SK-N-SH (cell line): ENCODE data around the gene SH2D4B. TPM values are rescaled to one million over a fixed set of nuclear protein-coding genes. Genes with fewer than 3 reads are reported as not detected.

Experiments
- CTCF ChIA-PET: fragments of 300-600, 350-600 bp; formaldehyde crosslinking; extraction: SDS; loops from one replicate; lab custom pipeline; 2021; lab: Yijun Ruan, JAX
- POLR2A ChIA-PET: fragments of 350-600 bp; sonication (Branson Sonifier 250); formaldehyde crosslinking; extraction: SDS; loops from one replicate; lab custom pipeline; 2020; ENCODE audit warnings: antibody characterized with exemption, inconsistent platforms; lab: Yijun Ruan, JAX
- DNase-seq: peaks from one replicate; pipeline ENCODE4 v3.0.0; 2012
- H2AFZ ChIP-seq: fragments of 200-600 bp; sonication (generic); 2 replicates; pipeline ENCODE4 v1.8.1; 2016; ENCODE audit warnings: antibody characterized with exemption, mild to moderate bottlenecking, low read depth
- H3F3A ChIP-seq: fragments of 200-600 bp; sonication (generic); replicated peaks from 2 replicates; pipeline ENCODE3; 2016; ENCODE audit warnings: antibody characterized with exemption, mild to moderate bottlenecking; ENCODE audit not compliant: insufficient read depth
- H3K27ac ChIP-seq, 2 experiments: fragments of 200-500 bp in 1 of 2; fragments of 200-600 bp in 1 of 2; sonication (Bioruptor generic) in 1 of 2; sonication (generic), shearing (Covaris generic) in 1 of 2; 2 replicates each; pipeline versions ENCODE4 v1.5.1 to v1.6.1; 2014 to 2016; ENCODE audit warnings: low read depth in 2 of 2, inconsistent platforms in 1 of 2, low read length in 1 of 2, mild to moderate bottlenecking in 1 of 2, mixed read lengths in 1 of 2
- H3K27me3 ChIP-seq: fragments of 200-600 bp; sonication (generic), shearing (Covaris generic); 2 replicates; pipeline ENCODE4 v1.6.1; 2016; ENCODE audit warnings: mixed run types; ENCODE audit not compliant: insufficient read depth
- H3K36me3 ChIP-seq, 2 experiments: fragments of 200-500 bp in 1 of 2; fragments of 200-600 bp in 1 of 2; sonication (Bioruptor generic) in 1 of 2; sonication (generic) in 1 of 2; replicated peaks in 1 of 2; 2 replicates each; pipeline versions ENCODE3 to v1.5.1; 2014 to 2016; ENCODE audit warnings: low read length in 1 of 2, mild to moderate bottlenecking in 1 of 2; ENCODE audit not compliant: insufficient read depth in 2 of 2, control insufficient read depth in 1 of 2
- H3K4me1 ChIP-seq, 2 experiments: fragments of 200-500 bp in 1 of 2; fragments of 200-600 bp in 1 of 2; sonication (Bioruptor generic) in 1 of 2; sonication (generic), shearing (Covaris generic) in 1 of 2; 2 replicates each; pipeline versions ENCODE4 v1.5.1 to v1.6.1; 2014 to 2016; ENCODE audit warnings: low read depth in 1 of 2, low read length in 1 of 2, mixed run types in 1 of 2; ENCODE audit not compliant: insufficient read depth in 2 of 2, control insufficient read depth in 1 of 2
- H3K4me2 ChIP-seq: fragments of 200-600 bp; sonication (generic), shearing (Covaris generic); 2 replicates; pipeline ENCODE4 v1.6.1; 2017; ENCODE audit warnings: mixed run types
- H3K4me3 ChIP-seq, 2 experiments: fragments of 200-500 bp in 1 of 2; fragments of 200-600 bp in 1 of 2; sonication (Bioruptor generic) in 1 of 2; sonication (generic), shearing (Covaris generic) in 1 of 2; 2 replicates each; pipeline versions ENCODE4 v1.5.1 to v1.8.1; 2014 to 2016; ENCODE audit warnings: low read depth in 2 of 2, inconsistent platforms in 1 of 2, low read length in 1 of 2, mild to moderate bottlenecking in 1 of 2, mixed read lengths in 1 of 2, moderate library complexity in 1 of 2
- H3K79me2 ChIP-seq: fragments of 200-600 bp; sonication (generic); 2 replicates; pipeline ENCODE4 v1.8.1; 2017; ENCODE audit warnings: mild to moderate bottlenecking; ENCODE audit not compliant: insufficient read depth
- H3K9ac ChIP-seq: fragments of 200-600 bp; sonication (generic); 2 replicates; pipeline ENCODE4 v1.6.1; 2017; ENCODE audit warnings: mixed run types
- H3K9me2 ChIP-seq: fragments of 200-600 bp; sonication (generic); 2 replicates; pipeline ENCODE4 v1.6.1; 2017; ENCODE audit warnings: mixed run types
- H3K9me3 ChIP-seq: fragments of 200-600 bp; sonication (generic); 2 replicates; pipeline ENCODE4 v1.6.1; 2017; ENCODE audit warnings: mixed run types, mild to moderate bottlenecking, moderate library complexity
- H4K20me1 ChIP-seq: fragments of 200-600 bp; sonication (generic); 2 replicates; pipeline ENCODE4 v1.6.1; 2017; ENCODE audit warnings: mild to moderate bottlenecking, mixed run types; ENCODE audit not compliant: insufficient read depth
- ELF1 ChIP-seq: IDR thresholded peaks from 2 replicates; pipeline ENCODE4 v1.4.0; 2012
- EP300 ChIP-seq, 2 experiments: IDR thresholded peaks; 2 replicates each; pipeline versions ENCODE4 v1.4.0 to v1.6.1; 2012; ENCODE audit warnings: borderline replicate concordance in 1 of 2, low read depth in 1 of 2, low read length in 1 of 2
- FOSL2 ChIP-seq: IDR thresholded peaks from 2 replicates; pipeline ENCODE4 v1.4.0; 2012; ENCODE audit warnings: low read depth, mild to moderate bottlenecking, moderate library complexity, borderline replicate concordance
- FOXJ3 ChIP-seq: sonication (generic); formaldehyde crosslinking; IDR thresholded peaks from 2 replicates; pipeline ENCODE4 v1.5.1; 2020; ENCODE audit warnings: mild to moderate bottlenecking, missing genetic modification reagents
- FOXM1 ChIP-seq: IDR thresholded peaks from 2 replicates; pipeline ENCODE4 v1.4.0; 2012; ENCODE audit warnings: low read depth, mild to moderate bottlenecking
- GABPA ChIP-seq: IDR thresholded peaks from 2 replicates; pipeline ENCODE4 v1.4.0; 2012; ENCODE audit warnings: low read depth, mild to moderate bottlenecking
- GATA2 ChIP-seq: sonication (generic); formaldehyde crosslinking; IDR thresholded peaks from 2 replicates; pipeline ENCODE4 v1.5.0; 2020; ENCODE audit warnings: mild to moderate bottlenecking, missing genetic modification reagents
- JUND ChIP-seq: IDR thresholded peaks from 2 replicates; pipeline ENCODE4 v1.4.0; 2012
- MAX ChIP-seq: IDR thresholded peaks from 2 replicates; pipeline ENCODE4 v1.4.0; 2012; ENCODE audit warnings: low read depth
- MXI1 ChIP-seq: IDR thresholded peaks from 2 replicates; pipeline ENCODE4 v1.6.1; 2012; ENCODE audit warnings: mild to moderate bottlenecking, low read depth, low read length, improper control_type of control experiment
- NFIC ChIP-seq: IDR thresholded peaks from 2 replicates; pipeline ENCODE4 v1.4.0; 2012; ENCODE audit warnings: borderline replicate concordance
- NRF1 ChIP-seq: IDR thresholded peaks from 2 replicates; pipeline ENCODE4 v1.6.1; 2012; ENCODE audit warnings: low read depth, mild to moderate bottlenecking, low read length
- POLR2AphosphoS5 ChIP-seq: IDR thresholded peaks from 2 replicates; pipeline ENCODE4 v1.6.1; 2012; ENCODE audit warnings: low read depth, low read length
- RAD21 ChIP-seq: IDR thresholded peaks from 2 replicates; pipeline ENCODE4 v1.6.1; 2012; ENCODE audit warnings: mild to moderate bottlenecking, low read length
- RCOR1 ChIP-seq: fragments of 150-350 bp; IDR thresholded peaks from 2 replicates; pipeline ENCODE4 v1.6.1; 2017; ENCODE audit warnings: antibody characterized with exemption, low read length
- RFX5 ChIP-seq: IDR thresholded peaks from 2 replicates; pipeline ENCODE4 v1.6.1; 2012; ENCODE audit warnings: mild to moderate bottlenecking, improper control_type of control experiment, low read length
- RXRA ChIP-seq: IDR thresholded peaks from 2 replicates; pipeline ENCODE4 v1.4.0; 2012; ENCODE audit warnings: low read depth, mild to moderate bottlenecking, borderline replicate concordance
- SIN3A ChIP-seq: IDR thresholded peaks from 2 replicates; pipeline ENCODE4 v1.6.1; 2012; ENCODE audit warnings: low read depth, mild to moderate bottlenecking, low read length, moderate library complexity, borderline replicate concordance
- TAF1 ChIP-seq: IDR thresholded peaks from 2 replicates; pipeline ENCODE4 v1.6.1; 2012; ENCODE audit warnings: low read depth, mild to moderate bottlenecking, low read length, moderate library complexity, borderline replicate concordance
- TCF12 ChIP-seq: IDR thresholded peaks from 2 replicates; pipeline ENCODE4 v1.4.0; 2012
- USF2 ChIP-seq: fragments of 150-350 bp; IDR thresholded peaks from 2 replicates; pipeline ENCODE4 v1.6.1; 2017; ENCODE audit warnings: antibody characterized with exemption, low read length, low read depth, borderline replicate concordance
- YY1 ChIP-seq: IDR thresholded peaks from 2 replicates; pipeline ENCODE4 v1.4.0; 2012; ENCODE audit warnings: low read depth, mild to moderate bottlenecking
- WGBS: methylation state at CpG from one replicate; pipeline ENCODE4 v1.1.6; 2017; ENCODE audit warnings: low lambda C conversion rate; 5-methylcytosine and 5-hydroxymethylcytosine counted together
- polyA plus RNA-seq, 3 experiments: library from polyadenylated mRNA; depleted of rRNA; stranded (reverse); fragments of >200 nt; gene quantifications; 2 replicates each; pipeline ENCODE4 v1.2.3, GENCODE V29; 2012
- TF ChIP-seq, protein P1 (sequence below): IDR thresholded peaks from 2 replicates; pipeline ENCODE4 v1.4.0; 2012; ENCODE audit warnings: low read depth, borderline replicate concordance
- TF ChIP-seq, protein P2 (sequence below): IDR thresholded peaks from 2 replicates; pipeline ENCODE4 v1.6.1; 2012; ENCODE audit warnings: mild to moderate bottlenecking, low read depth, low read length, moderate library complexity
- TF ChIP-seq, protein P3 (sequence below): fragments of 200-600 bp; sonication (generic); IDR thresholded peaks from 2 replicates; pipeline ENCODE4 v1.6.1; 2017; ENCODE audit warnings: antibody characterized with exemption, mild to moderate bottlenecking, moderate library complexity

The SH2D4B gene
- polyA plus RNA-seq, 1 of the 3 experiments (the other 2 are of a cell fraction), result not detected

DNA sequence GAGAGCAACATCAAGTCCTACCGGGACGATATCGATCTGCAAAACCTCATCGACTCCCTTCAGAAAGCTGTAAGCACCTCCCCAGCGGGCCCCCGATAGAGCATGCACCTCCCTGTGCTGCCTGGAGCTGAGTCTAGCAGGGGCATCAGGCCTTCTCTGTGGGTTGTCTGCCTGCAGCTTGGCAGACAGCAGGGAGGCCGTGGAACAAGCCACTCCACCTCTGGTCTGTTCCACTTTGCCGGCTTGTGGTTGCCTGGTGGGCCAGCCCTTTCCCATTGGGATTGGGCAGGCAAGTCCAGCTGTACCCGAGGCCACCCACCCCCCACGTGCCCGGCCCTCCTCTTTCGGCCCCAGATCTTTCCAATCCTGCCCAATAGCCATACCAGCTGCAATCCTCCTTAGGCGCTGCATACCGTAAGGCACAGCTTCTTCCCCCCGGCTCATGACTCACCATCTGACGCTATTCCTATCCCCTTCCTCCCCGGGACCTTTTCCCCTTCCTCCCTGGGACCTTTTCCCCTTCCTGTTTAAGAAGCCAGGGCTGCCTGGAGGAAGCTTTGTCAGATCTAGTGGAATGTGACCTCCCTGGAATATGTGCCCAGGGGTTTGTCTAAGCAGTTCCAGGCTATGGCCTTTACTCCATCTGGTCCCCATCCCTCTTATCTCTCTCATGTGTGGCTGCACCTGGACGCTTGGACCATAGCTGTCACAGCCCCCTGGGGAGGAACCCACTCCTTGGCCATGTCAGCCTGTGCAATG lies 28.1 kb upstream of the SH2D4B start:
- Histone ChIP-seq H3K36me3 (peaks cover 20 to 34% of the 10 kb centered on the region in 2 experiments), H3K4me1 (peaks cover 10 to 51% of the 10 kb centered on the region in 2 experiments; a peak in 3 of 4 replicates), H3K9me3 (no peaks in the 10 kb centered on the region), H3F3A (peaks cover 31% of the 10 kb centered on the region), H3K27ac (peak overlapping the region; percentile 36 to 78), H3K27me3 (no peaks in the 10 kb centered on the region), H3K79me2 (peaks cover 40% of the 10 kb centered on the region; the same call in 1 of the 2 replicates), H3K4me2 (peak overlapping the region; percentile 50), H3K9me2 (no peaks in the 10 kb centered on the region), H3K4me3 (no peak overlapping the region), H3K9ac (no peak overlapping the region), H2AFZ (no peak overlapping the region), H4K20me1 (no peaks in the 10 kb centered on the region)
- WGBS, result 54% methylated on average over 13 of the region's 18 CpGs
- ChIA-PET POLR2A (no interaction called here), CTCF (interaction anchor here (1.1 to 21.2 kb wide), 6 partner anchors 10 to 252 kb away, joined by 3 to 602 read pairs (median 4); partner anchors contain the start of gene TSPAN14)
- DNase-seq, result no peak
- TF ChIP-seq YY1 (no peak), NFIC (peak; percentile 37; the same call in 1 of the 2 replicates), RFX5 (no peak), FOSL2 (peak; percentile 89), MAX (peak; percentile 76), NRF1 (no peak), EP300 (IDR thresholded peaks at IDR 0.05; ENCODE audit: borderline replicate concordance in 1 of 2, low read depth in 1 of 2, low read length in 1 of 2) (peak in 1 of 2 experiments; percentile 53; a peak in 1 of 4 replicates), JUND (peak; percentile 74), GABPA (peak; percentile 43; the same call in 1 of the 2 replicates), RAD21 (no peak), ELF1 (peak; percentile 51; the same call in 1 of the 2 replicates), TCF12 (peak; percentile 80), RCOR1 (no peak), POLR2AphosphoS5 (no peak), MXI1 (no peak), FOXJ3 (no peak), FOXM1 (no peak), TAF1 (no peak), USF2 (no peak), SIN3A (peak; percentile 54; the same call in 1 of the 2 replicates), RXRA (peak; percentile 98), GATA2 (no peak)
- TF ChIP-seq, protein P1, sequence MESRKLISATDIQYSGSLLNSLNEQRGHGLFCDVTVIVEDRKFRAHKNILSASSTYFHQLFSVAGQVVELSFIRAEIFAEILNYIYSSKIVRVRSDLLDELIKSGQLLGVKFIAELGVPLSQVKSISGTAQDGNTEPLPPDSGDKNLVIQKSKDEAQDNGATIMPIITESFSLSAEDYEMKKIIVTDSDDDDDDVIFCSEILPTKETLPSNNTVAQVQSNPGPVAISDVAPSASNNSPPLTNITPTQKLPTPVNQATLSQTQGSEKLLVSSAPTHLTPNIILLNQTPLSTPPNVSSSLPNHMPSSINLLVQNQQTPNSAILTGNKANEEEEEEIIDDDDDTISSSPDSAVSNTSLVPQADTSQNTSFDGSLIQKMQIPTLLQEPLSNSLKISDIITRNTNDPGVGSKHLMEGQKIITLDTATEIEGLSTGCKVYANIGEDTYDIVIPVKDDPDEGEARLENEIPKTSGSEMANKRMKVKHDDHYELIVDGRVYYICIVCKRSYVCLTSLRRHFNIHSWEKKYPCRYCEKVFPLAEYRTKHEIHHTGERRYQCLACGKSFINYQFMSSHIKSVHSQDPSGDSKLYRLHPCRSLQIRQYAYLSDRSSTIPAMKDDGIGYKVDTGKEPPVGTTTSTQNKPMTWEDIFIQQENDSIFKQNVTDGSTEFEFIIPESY, result no peak
- TF ChIP-seq, protein P2, sequence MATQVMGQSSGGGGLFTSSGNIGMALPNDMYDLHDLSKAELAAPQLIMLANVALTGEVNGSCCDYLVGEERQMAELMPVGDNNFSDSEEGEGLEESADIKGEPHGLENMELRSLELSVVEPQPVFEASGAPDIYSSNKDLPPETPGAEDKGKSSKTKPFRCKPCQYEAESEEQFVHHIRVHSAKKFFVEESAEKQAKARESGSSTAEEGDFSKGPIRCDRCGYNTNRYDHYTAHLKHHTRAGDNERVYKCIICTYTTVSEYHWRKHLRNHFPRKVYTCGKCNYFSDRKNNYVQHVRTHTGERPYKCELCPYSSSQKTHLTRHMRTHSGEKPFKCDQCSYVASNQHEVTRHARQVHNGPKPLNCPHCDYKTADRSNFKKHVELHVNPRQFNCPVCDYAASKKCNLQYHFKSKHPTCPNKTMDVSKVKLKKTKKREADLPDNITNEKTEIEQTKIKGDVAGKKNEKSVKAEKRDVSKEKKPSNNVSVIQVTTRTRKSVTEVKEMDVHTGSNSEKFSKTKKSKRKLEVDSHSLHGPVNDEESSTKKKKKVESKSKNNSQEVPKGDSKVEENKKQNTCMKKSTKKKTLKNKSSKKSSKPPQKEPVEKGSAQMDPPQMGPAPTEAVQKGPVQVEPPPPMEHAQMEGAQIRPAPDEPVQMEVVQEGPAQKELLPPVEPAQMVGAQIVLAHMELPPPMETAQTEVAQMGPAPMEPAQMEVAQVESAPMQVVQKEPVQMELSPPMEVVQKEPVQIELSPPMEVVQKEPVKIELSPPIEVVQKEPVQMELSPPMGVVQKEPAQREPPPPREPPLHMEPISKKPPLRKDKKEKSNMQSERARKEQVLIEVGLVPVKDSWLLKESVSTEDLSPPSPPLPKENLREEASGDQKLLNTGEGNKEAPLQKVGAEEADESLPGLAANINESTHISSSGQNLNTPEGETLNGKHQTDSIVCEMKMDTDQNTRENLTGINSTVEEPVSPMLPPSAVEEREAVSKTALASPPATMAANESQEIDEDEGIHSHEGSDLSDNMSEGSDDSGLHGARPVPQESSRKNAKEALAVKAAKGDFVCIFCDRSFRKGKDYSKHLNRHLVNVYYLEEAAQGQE, result peak; percentile 47; the same call in 1 of the 2 replicates
- TF ChIP-seq, protein P3, sequence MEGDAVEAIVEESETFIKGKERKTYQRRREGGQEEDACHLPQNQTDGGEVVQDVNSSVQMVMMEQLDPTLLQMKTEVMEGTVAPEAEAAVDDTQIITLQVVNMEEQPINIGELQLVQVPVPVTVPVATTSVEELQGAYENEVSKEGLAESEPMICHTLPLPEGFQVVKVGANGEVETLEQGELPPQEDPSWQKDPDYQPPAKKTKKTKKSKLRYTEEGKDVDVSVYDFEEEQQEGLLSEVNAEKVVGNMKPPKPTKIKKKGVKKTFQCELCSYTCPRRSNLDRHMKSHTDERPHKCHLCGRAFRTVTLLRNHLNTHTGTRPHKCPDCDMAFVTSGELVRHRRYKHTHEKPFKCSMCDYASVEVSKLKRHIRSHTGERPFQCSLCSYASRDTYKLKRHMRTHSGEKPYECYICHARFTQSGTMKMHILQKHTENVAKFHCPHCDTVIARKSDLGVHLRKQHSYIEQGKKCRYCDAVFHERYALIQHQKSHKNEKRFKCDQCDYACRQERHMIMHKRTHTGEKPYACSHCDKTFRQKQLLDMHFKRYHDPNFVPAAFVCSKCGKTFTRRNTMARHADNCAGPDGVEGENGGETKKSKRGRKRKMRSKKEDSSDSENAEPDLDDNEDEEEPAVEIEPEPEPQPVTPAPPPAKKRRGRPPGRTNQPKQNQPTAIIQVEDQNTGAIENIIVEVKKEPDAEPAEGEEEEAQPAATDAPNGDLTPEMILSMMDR, result no peak
